SU-DHL-6 (cell line): ENCODE results near the gene CEL.

Source experiments
- CTCF ChIP-seq: fragments of 200-600 bp; sonication (generic); IDR thresholded peaks from one replicate; pipeline ENCODE4 v1.5.1; 2017; ENCODE audit warnings: antibody characterized with exemption, mild to moderate bottlenecking, low read length, moderate library complexity; ENCODE audit not compliant: insufficient read depth, poor library complexity, severe bottlenecking
- EZH2phosphoT487 ChIP-seq: fragments of 200-600 bp; sonication (generic), shearing (Covaris generic); conservative IDR thresholded peaks from 2 replicates; pipeline ENCODE4 v1.6.1; 2018; ENCODE audit warnings: mild to moderate bottlenecking, antibody characterized with exemption, low read length, moderate library complexity, mixed read lengths

DNA sequence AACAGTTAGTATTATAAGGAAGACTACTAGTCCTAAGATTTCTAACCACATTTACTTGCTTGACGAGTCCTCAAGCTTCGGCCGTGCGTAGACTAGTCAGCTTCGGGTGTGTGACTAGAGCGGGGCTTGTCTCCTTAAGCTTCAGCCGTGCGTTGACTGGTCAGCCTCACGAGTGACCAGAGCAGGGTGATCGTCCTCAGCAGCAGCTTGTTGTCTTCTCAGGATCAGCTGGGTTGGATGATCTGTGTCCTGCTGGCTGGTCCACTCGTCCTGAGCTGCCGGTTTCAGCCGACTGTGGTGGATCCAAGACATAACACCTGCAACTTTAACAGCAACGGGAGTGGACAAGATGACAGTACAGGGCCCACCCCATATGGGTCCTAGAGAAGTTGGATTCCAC lies 16.7 kb downstream of the CEL start:
- no peak for TF ChIP-seq CTCF
- TF ChIP-seq EZH2phosphoT487: no peak
